Trophoblast cell (in vitro differentiated cells and primary cell): ENCODE results near the gene PLCL1.

ENCODE experiments used
- DNase-seq, 2 donors: peaks; one replicate each; pipeline ENCODE4 v3.0.0-alpha.2; 2016
- H2AFZ ChIP-seq: 2 replicates; pipeline ENCODE4 v1.6.1; 2013; ENCODE audit warnings: low read length, moderate library complexity, mild to moderate bottlenecking; ENCODE audit not compliant: insufficient read depth, poor library complexity
- H2AK5ac ChIP-seq: 2 replicates; pipeline ENCODE4 v1.6.1; 2013; ENCODE audit warnings: mild to moderate bottlenecking, low read length
- H2BK120ac ChIP-seq: 2 replicates; pipeline ENCODE4 v1.6.1; 2013; ENCODE audit warnings: low read length, mild to moderate bottlenecking, moderate library complexity; ENCODE audit not compliant: insufficient read depth, poor library complexity
- H2BK12ac ChIP-seq: 2 replicates; pipeline ENCODE4 v1.6.1; 2013; ENCODE audit warnings: mild to moderate bottlenecking, low read length, moderate library complexity
- H2BK5ac ChIP-seq: 2 replicates; pipeline ENCODE4 v1.6.1; 2013; ENCODE audit warnings: low read length, low read depth, moderate library complexity, mild to moderate bottlenecking; ENCODE audit not compliant: poor library complexity
- H3K14ac ChIP-seq: 2 replicates; pipeline ENCODE4 v1.6.1; 2013; ENCODE audit warnings: mild to moderate bottlenecking, low read length
- H3K18ac ChIP-seq: 2 replicates; pipeline ENCODE4 v1.6.1; 2013; ENCODE audit warnings: mild to moderate bottlenecking, low read length
- H3K23ac ChIP-seq: 2 replicates; pipeline ENCODE4 v1.6.1; 2013; ENCODE audit warnings: low read length
- H3K27ac ChIP-seq: 2 replicates; pipeline ENCODE4 v1.5.1; 2013; ENCODE audit warnings: low read depth, mild to moderate bottlenecking, inconsistent platforms, low read length, moderate library complexity
- H3K27me3 ChIP-seq: 2 replicates; pipeline ENCODE4 v1.6.1; 2013; ENCODE audit warnings: inconsistent platforms, mild to moderate bottlenecking, low read length, moderate library complexity; ENCODE audit not compliant: insufficient read depth
- H3K36me3 ChIP-seq, 2 experiments: 1 replicate in 1 of 2; 2 replicates in 1 of 2; pipeline ENCODE4 v1.6.1; 2013; ENCODE audit warnings: low read length in 2 of 2, mild to moderate bottlenecking in 2 of 2, moderate library complexity in 1 of 2; ENCODE audit not compliant: insufficient read depth in 2 of 2, control insufficient read depth in 1 of 2
- H3K4ac ChIP-seq: 2 replicates; pipeline ENCODE4 v1.6.1; 2013; ENCODE audit warnings: low read depth, mild to moderate bottlenecking, low read length, moderate library complexity
- H3K4me1 ChIP-seq, 2 experiments: 1 replicate in 1 of 2; 2 replicates in 1 of 2; pipeline ENCODE4 v1.6.1; 2013; ENCODE audit warnings: low read length in 2 of 2, mild to moderate bottlenecking in 2 of 2, moderate library complexity in 1 of 2; ENCODE audit not compliant: insufficient read depth in 2 of 2, control insufficient read depth in 1 of 2
- H3K4me2 ChIP-seq: 2 replicates; pipeline ENCODE4 v1.6.1; 2013; ENCODE audit warnings: inconsistent platforms, mild to moderate bottlenecking, low read length, moderate library complexity
- H3K4me3 ChIP-seq: 2 replicates; pipeline ENCODE4 v1.5.1; 2013; ENCODE audit warnings: mild to moderate bottlenecking, low read depth, low read length, inconsistent platforms
- H3K79me1 ChIP-seq: one replicate; pipeline ENCODE4 v1.6.1; 2013; ENCODE audit warnings: low read length
- H3K79me2 ChIP-seq: 2 replicates; pipeline ENCODE4 v1.6.1; 2013; ENCODE audit warnings: low read length, mild to moderate bottlenecking; ENCODE audit not compliant: control insufficient read depth, insufficient read depth, poor library complexity
- H3K9ac ChIP-seq: 2 replicates; pipeline ENCODE4 v1.6.1; 2013; ENCODE audit warnings: mild to moderate bottlenecking, low read length
- H3K9me3 ChIP-seq: 2 replicates; pipeline ENCODE4 v1.6.1; 2013; ENCODE audit warnings: low read depth, mild to moderate bottlenecking, control low read depth, inconsistent platforms, low read length; ENCODE audit not compliant: insufficient read depth
- H4K12ac ChIP-seq: 2 replicates; pipeline ENCODE4 v1.6.1; 2013; ENCODE audit warnings: low read depth, mild to moderate bottlenecking, low read length, moderate library complexity
- H4K8ac ChIP-seq: 2 replicates; pipeline ENCODE4 v1.6.1; 2013; ENCODE audit warnings: low read depth, mild to moderate bottlenecking, low read length, moderate library complexity
- H4K91ac ChIP-seq: one replicate; pipeline ENCODE4 v1.6.1; 2013; ENCODE audit warnings: low read depth, mild to moderate bottlenecking, low read length, moderate library complexity
- WGBS: extraction: QIAGEN DNeasy Blood & Tissue Kit; methylation state at CpG from one replicate; pipeline ENCODE4 v1.1.7; 2013; ENCODE audit warnings: missing lambda C conversion rate; ENCODE audit not compliant: insufficient read length, insufficient coverage; ENCODE audit errors: extremely low coverage; 5-methylcytosine and 5-hydroxymethylcytosine counted together

PLCL1 gene

GRCh38 chr2:197929008-197929885 lies 124.9 kb downstream of the PLCL1 start:
- Histone ChIP-seq H3K14ac (no peak overlapping the region), H3K4me1 (no peaks in the 10 kb centered on the region), H3K79me2 (no peaks in the 10 kb centered on the region), H2AK5ac (no peak overlapping the region), H4K8ac (no peak overlapping the region), H3K27ac (no peak overlapping the region), H3K27me3 (no peaks in the 10 kb centered on the region), H3K79me1 (no peaks in the 10 kb centered on the region), H3K4me2 (no peak overlapping the region), H3K4ac (no peak overlapping the region), H3K18ac (no peak overlapping the region), H3K9me3 (no peaks in the 10 kb centered on the region), H2AFZ (no peak overlapping the region), H3K4me3 (no peak overlapping the region), H3K23ac (no peak overlapping the region), H2BK12ac (no peak overlapping the region), H4K12ac (no peak overlapping the region), H4K91ac (no peak overlapping the region), H2BK120ac (no peak overlapping the region), H3K9ac (no peak overlapping the region), H3K36me3 (no peaks in the 10 kb centered on the region), H2BK5ac (no peak overlapping the region)
- no CpG with 5 or more reads among the region's 5 CpGs for WGBS
- no peak for DNase-seq

GRCh38 chr2:197929886-197930227 lies 125.5 kb downstream of the PLCL1 start:
- Histone ChIP-seq H4K8ac (no peak overlapping the region), H3K4me3 (no peak overlapping the region), H4K12ac (no peak overlapping the region), H3K36me3 (no peaks in the 10 kb centered on the region), H2BK12ac (no peak overlapping the region), H3K79me2 (no peaks in the 10 kb centered on the region), H3K79me1 (no peaks in the 10 kb centered on the region), H4K91ac (no peak overlapping the region), H3K18ac (no peak overlapping the region), H2BK5ac (no peak overlapping the region), H3K9ac (no peak overlapping the region), H3K27me3 (no peaks in the 10 kb centered on the region), H3K23ac (no peak overlapping the region), H3K4me1 (no peaks in the 10 kb centered on the region), H3K9me3 (no peaks in the 10 kb centered on the region), H2AFZ (no peak overlapping the region), H3K4me2 (no peak overlapping the region), H2AK5ac (no peak overlapping the region), H3K4ac (no peak overlapping the region), H2BK120ac (no peak overlapping the region), H3K14ac (no peak overlapping the region), H3K27ac (no peak overlapping the region)
- DNase-seq = no peak

GRCh38 chr2:197930570-197931278 lies 126.3 kb downstream of the PLCL1 start:
- Histone ChIP-seq H2AFZ (no peak overlapping the region), H3K4me2 (no peak overlapping the region), H2BK5ac (no peak overlapping the region), H3K9me3 (no peaks in the 10 kb centered on the region), H4K91ac (no peak overlapping the region), H3K23ac (no peak overlapping the region), H2BK12ac (no peak overlapping the region), H3K36me3 (no peaks in the 10 kb centered on the region), H3K27ac (no peak overlapping the region), H3K79me2 (no peaks in the 10 kb centered on the region), H3K9ac (no peak overlapping the region), H4K8ac (no peak overlapping the region), H3K18ac (no peak overlapping the region), H3K4me3 (no peak overlapping the region), H3K4me1 (no peaks in the 10 kb centered on the region), H4K12ac (no peak overlapping the region), H2AK5ac (no peak overlapping the region), H3K27me3 (no peaks in the 10 kb centered on the region), H3K4ac (no peak overlapping the region), H3K79me1 (no peaks in the 10 kb centered on the region), H2BK120ac (no peak overlapping the region), H3K14ac (no peak overlapping the region)
- DNase-seq = no peak
- WGBS = no CpG with 5 or more reads among the region's 4 CpGs

- Histone ChIP-seq H3K18ac (no peak overlapping the region), H3K14ac (no peak overlapping the region), H4K8ac (no peak overlapping the region), H2AK5ac (no peak overlapping the region), H2BK5ac (no peak overlapping the region), H4K91ac (no peak overlapping the region), H3K27me3 (no peaks in the 10 kb centered on the region), H4K12ac (no peak overlapping the region), H2BK120ac (no peak overlapping the region), H3K9ac (no peak overlapping the region), H2BK12ac (no peak overlapping the region), H3K36me3 (no peaks in the 10 kb centered on the region), H3K27ac (no peak overlapping the region), H3K4me1 (no peaks in the 10 kb centered on the region), H3K4ac (no peak overlapping the region), H3K9me3 (no peaks in the 10 kb centered on the region), H3K79me2 (no peaks in the 10 kb centered on the region), H3K4me3 (no peak overlapping the region), H3K23ac (no peak overlapping the region), H2AFZ (no peak overlapping the region), H3K4me2 (no peak overlapping the region), H3K79me1 (no peaks in the 10 kb centered on the region)
- WGBS = no CpG with 5 or more reads among the region's 1 CpG
- DNase-seq = no peak
Observed at GRCh38 chr2:197931661-197932312, 127.4 kb downstream of the PLCL1 start.
